Panc1 (cell line): ENCODE results near the gene PUSL1.

Experiments
- CTCF ChIP-seq: fragments of 450-650 bp; IDR thresholded peaks from 2 replicates; pipeline ENCODE4 v1.5.1; 2017; ENCODE audit warnings: mild to moderate bottlenecking
- POLR2AphosphoS5 ChIP-seq: IDR thresholded peaks from 2 replicates; pipeline ENCODE4 v1.6.1; 2012; ENCODE audit warnings: mild to moderate bottlenecking, low read depth, low read length, moderate library complexity
- SIN3A ChIP-seq: IDR thresholded peaks from 2 replicates; pipeline ENCODE4 v1.6.1; 2012; ENCODE audit warnings: low read depth, mild to moderate bottlenecking, low read length, moderate library complexity, borderline replicate concordance; ENCODE audit not compliant: insufficient read depth
- TCF7L2 ChIP-seq: IDR thresholded peaks from 2 replicates; pipeline ENCODE4 v1.6.1; 2011; ENCODE audit warnings: mild to moderate bottlenecking, low read depth, low read length, inconsistent platforms
- TF ChIP-seq, protein P1 (sequence below), 2 experiments: IDR thresholded peaks; 2 replicates each; pipeline ENCODE4 v1.6.1; 2011 to 2012; ENCODE audit warnings: low read depth in 2 of 2, control low read depth in 1 of 2, low read length in 1 of 2, mild to moderate bottlenecking in 1 of 2, moderate library complexity in 1 of 2; ENCODE audit not compliant: insufficient read depth in 1 of 2

- TF ChIP-seq CTCF (no peak), SIN3A (no peak), POLR2AphosphoS5 (no peak), TCF7L2 (no peak)
- TF ChIP-seq, protein P1, sequence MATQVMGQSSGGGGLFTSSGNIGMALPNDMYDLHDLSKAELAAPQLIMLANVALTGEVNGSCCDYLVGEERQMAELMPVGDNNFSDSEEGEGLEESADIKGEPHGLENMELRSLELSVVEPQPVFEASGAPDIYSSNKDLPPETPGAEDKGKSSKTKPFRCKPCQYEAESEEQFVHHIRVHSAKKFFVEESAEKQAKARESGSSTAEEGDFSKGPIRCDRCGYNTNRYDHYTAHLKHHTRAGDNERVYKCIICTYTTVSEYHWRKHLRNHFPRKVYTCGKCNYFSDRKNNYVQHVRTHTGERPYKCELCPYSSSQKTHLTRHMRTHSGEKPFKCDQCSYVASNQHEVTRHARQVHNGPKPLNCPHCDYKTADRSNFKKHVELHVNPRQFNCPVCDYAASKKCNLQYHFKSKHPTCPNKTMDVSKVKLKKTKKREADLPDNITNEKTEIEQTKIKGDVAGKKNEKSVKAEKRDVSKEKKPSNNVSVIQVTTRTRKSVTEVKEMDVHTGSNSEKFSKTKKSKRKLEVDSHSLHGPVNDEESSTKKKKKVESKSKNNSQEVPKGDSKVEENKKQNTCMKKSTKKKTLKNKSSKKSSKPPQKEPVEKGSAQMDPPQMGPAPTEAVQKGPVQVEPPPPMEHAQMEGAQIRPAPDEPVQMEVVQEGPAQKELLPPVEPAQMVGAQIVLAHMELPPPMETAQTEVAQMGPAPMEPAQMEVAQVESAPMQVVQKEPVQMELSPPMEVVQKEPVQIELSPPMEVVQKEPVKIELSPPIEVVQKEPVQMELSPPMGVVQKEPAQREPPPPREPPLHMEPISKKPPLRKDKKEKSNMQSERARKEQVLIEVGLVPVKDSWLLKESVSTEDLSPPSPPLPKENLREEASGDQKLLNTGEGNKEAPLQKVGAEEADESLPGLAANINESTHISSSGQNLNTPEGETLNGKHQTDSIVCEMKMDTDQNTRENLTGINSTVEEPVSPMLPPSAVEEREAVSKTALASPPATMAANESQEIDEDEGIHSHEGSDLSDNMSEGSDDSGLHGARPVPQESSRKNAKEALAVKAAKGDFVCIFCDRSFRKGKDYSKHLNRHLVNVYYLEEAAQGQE (IDR thresholded peaks at IDR 0.05; ENCODE audit: insufficient read depth in 1 of 2, low read depth in 2 of 2, low read length in 1 of 2): no peak
Measured at GRCh38 chr1:1335792-1336248, 27.4 kb downstream of the PUSL1 start.
